HG03135 (cell line): ENCODE data around the gene QSER1.

Experiments used
- ATAC-seq: cut with Tn5 transposase; IDR thresholded peaks from one replicate; pipeline ENCODE4 v1.9.1; 2021; ENCODE audit warnings: mild to moderate bottlenecking, moderate library complexity; ENCODE audit not compliant: unreplicated experiment

Gene QSER1

GRCh38 chr11:32888805-32889204 is 3.8 kb upstream of the QSER1 start:
- no peak for ATAC-seq

GRCh38 chr11:32890843-32891656 is 1.6 kb upstream of the QSER1 start:
- ATAC-seq = no peak

GRCh38 chr11:32891657-32892354 is 805 bp upstream of the QSER1 start:
- ATAC-seq = peak; percentile 1

GRCh38 chr11:32893093-32893342 is 407 bp downstream of the QSER1 start:
- ATAC-seq = no peak

GRCh38 chr11:32893343-32894148 is 935 bp downstream of the QSER1 start:
- peak; percentile 38 for ATAC-seq

GRCh38 chr11:32894149-32894827 is 1.7 kb downstream of the QSER1 start:
- no peak for ATAC-seq

- no peak for ATAC-seq
Observed at GRCh38 chr11:32894921-32895320, 2.3 kb downstream of the QSER1 start.

- no peak for ATAC-seq
Observed at GRCh38 chr11:32895471-32895870, 2.9 kb downstream of the QSER1 start.

- no peak for ATAC-seq
Observed at GRCh38 chr11:32897103-32897502, 4.5 kb downstream of the QSER1 start.

- ATAC-seq = no peak
Observed at GRCh38 chr11:32899438-32899837, 6.8 kb downstream of the QSER1 start.

GRCh38 chr11:32902089-32902665 is 9.6 kb downstream of the QSER1 start:
- ATAC-seq = no peak

- ATAC-seq = no peak
Observed at GRCh38 chr11:32905028-32905667, 12.5 kb downstream of the QSER1 start.

- ATAC-seq = no peak
Observed at GRCh38 chr11:32908619-32909018, 16.0 kb downstream of the QSER1 start.

GRCh38 chr11:32911413-32911812 is 18.8 kb downstream of the QSER1 start:
- ATAC-seq = no peak

GRCh38 chr11:32913445-32913844 is 20.8 kb downstream of the QSER1 start:
- no peak for ATAC-seq

GRCh38 chr11:32916361-32916760 is 23.8 kb downstream of the QSER1 start:
- ATAC-seq = no peak

GRCh38 chr11:32916994-32917393 is 24.4 kb downstream of the QSER1 start:
- ATAC-seq = no peak

- no peak for ATAC-seq
Observed at GRCh38 chr11:32918427-32918826, 25.8 kb downstream of the QSER1 start.

GRCh38 chr11:32919338-32919737 is 26.7 kb downstream of the QSER1 start:
- ATAC-seq = no peak

GRCh38 chr11:32920570-32920969 is 28.0 kb downstream of the QSER1 start:
- ATAC-seq = no peak
